ENCODE data around the gene STIM2.

The STIM2 gene

DNA sequence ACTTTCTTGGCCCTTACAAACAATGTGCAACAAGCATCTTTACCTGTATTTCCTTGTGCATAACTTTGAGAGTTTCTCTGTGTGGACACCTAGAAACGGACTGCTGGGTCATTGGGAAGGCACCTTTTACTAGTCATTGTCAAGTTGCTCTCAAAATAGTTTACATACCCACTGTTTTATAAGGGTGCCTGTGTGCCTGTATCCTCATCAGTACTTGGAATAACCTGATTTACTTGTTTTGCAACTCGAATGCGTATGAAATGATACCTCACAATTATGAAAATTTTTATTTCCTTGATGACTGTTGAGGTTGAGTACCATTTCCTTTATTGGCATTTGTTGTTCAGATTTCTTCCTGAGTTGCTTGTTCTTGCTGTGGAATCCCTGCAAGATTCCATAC, 150.8 kb downstream of the STIM2 start:
- TF ChIP-seq, protein P1, sequence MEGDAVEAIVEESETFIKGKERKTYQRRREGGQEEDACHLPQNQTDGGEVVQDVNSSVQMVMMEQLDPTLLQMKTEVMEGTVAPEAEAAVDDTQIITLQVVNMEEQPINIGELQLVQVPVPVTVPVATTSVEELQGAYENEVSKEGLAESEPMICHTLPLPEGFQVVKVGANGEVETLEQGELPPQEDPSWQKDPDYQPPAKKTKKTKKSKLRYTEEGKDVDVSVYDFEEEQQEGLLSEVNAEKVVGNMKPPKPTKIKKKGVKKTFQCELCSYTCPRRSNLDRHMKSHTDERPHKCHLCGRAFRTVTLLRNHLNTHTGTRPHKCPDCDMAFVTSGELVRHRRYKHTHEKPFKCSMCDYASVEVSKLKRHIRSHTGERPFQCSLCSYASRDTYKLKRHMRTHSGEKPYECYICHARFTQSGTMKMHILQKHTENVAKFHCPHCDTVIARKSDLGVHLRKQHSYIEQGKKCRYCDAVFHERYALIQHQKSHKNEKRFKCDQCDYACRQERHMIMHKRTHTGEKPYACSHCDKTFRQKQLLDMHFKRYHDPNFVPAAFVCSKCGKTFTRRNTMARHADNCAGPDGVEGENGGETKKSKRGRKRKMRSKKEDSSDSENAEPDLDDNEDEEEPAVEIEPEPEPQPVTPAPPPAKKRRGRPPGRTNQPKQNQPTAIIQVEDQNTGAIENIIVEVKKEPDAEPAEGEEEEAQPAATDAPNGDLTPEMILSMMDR (IDR thresholded peaks at IDR 0.05) = no peak
- DNase-seq (ENCODE audit: low spot score) = no peak
- no peak overlapping the region for H3K4me3 ChIP-seq
- H3K27ac ChIP-seq = no peak overlapping the region

DNA sequence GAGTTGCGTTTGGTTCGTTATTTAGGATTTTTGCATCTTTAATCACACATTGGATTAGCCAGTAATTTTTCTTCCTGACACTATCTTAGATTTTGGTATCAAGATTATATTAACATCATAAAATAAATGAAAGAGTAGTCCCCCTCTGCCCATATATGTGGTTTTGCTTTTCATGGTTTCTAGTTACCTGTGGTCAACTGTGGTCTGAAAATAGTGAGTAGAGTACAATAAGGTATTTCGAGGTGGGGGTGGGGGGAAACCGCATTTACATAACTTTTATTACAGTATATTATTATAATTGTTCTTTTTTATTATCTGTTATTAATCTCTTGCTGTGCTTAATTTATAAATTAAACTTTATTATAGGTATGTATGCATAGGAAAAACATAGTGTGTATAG, 152.4 kb downstream of the STIM2 start:
- DNase-seq (ENCODE audit: low spot score) = no peak
- TF ChIP-seq, protein P1 (IDR thresholded peaks at IDR 0.05) = no peak
- no peak overlapping the region for H3K27ac ChIP-seq
- H3K4me3 ChIP-seq = no peak overlapping the region

DNA sequence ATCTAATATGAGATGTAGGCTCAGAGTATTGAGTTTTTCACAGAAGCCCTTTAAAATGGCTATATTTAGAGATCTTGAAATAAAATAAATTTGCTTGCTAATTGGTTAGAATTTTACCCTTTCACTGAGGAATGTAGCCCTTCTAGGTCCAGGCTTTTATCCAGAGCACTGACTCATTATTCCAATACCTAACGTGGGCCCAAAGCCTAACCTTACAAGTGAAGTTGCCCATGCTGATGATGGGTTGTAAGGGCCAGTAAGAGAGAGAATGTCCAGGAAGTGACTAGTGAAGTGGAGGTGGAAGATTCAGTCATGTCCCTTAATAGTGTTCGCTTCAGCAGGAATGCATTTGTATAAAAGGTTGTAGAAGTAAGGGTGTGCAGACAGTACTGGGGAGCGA, 155.9 kb downstream of the STIM2 start:
- TF ChIP-seq, protein P1 (IDR thresholded peaks at IDR 0.05) = no peak
- Histone ChIP-seq H3K4me3 (no peak overlapping the region), H3K27ac (no peak overlapping the region)
- no peak for DNase-seq (ENCODE audit: low spot score)

DNA sequence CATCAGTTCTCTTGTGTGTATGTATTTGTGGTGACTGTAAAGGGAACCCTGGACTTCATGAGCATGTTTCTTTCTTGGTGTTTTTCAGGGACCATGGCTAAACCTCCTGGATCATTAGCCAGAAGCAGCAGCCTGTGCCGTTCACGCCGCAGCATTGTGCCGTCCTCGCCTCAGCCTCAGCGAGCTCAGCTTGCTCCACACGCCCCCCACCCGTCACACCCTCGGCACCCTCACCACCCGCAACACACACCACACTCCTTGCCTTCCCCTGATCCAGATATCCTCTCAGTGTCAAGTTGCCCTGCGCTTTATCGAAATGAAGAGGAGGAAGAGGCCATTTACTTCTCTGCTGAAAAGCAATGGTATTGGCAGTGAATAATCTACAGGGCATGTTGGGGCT, 157.0 kb downstream of the STIM2 start:
- Histone ChIP-seq H3K4me3 (no peak overlapping the region), H3K27ac (no peak overlapping the region)
- DNase-seq (ENCODE audit: low spot score) = no peak
- TF ChIP-seq, protein P1 (IDR thresholded peaks at IDR 0.05) = no peak

DNA sequence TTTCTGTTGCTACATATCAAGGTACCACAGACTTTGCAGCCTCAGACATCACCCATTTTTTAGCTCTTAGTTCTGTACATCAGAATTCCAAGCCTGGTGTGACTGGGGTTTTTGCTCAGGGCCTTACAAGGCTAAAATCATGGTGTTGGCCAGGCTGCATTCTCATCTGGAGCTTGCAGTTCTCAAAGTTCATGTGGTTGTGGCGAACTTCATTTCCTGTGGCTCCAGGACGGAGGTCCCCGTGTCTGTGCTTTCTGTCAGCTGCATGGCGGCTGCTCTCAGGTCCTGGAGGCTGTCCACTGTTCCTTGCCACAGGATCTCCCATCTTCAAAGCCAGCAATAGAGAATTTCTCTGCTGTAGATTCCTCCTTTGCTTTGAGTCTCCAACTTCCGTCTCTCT, 157.4 kb downstream of the STIM2 start:
- H3K27ac ChIP-seq = no peak overlapping the region
- no peak overlapping the region for H3K4me3 ChIP-seq
- TF ChIP-seq, protein P1 (IDR thresholded peaks at IDR 0.05) = no peak
- DNase-seq (ENCODE audit: low spot score) = no peak

DNA sequence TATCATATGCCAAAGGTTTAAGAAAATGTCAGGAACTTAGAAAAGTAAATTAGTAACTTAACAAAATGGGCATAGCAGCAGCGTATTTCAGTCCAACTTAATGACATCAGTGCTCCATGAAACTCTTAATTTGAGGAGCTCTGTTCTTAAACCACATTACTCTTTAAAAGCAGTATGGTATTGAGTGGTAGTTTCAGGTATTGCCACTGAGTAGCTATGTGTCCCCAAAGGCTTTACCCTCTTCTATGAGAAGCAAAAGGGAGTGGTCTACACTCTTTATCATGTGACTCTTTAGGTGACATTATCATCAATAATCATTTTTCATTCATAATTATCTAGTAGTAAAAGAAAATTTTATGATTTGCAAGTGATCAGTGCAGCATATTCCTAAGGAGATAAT, 158.3 kb downstream of the STIM2 start:
- TF ChIP-seq, protein P1 (IDR thresholded peaks at IDR 0.05) = no peak
- no peak overlapping the region for H3K27ac ChIP-seq
- no peak overlapping the region for H3K4me3 ChIP-seq
- no peak for DNase-seq (ENCODE audit: low spot score)

DNA sequence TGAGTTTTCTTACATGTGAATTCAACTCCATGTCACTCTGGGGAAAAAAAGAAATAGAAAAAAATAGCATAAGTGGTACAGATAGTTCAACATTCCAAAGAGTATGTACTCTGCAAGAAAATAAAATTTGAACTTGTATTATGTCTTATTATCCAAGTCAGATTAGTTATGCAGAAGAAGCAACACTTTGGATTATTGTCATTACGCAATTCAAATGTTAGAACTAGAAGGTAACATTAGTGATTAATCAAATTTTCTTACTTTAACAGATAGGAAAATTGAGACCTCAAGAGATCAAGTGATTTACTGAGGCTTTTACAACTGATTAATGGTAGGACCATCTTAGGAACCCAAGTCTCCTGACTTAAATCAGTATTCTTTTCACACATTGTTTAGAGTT, 159.1 kb downstream of the STIM2 start:
- H3K4me3 ChIP-seq = no peak overlapping the region
- TF ChIP-seq, protein P1 (IDR thresholded peaks at IDR 0.05) = no peak
- H3K27ac ChIP-seq = no peak overlapping the region
- DNase-seq (ENCODE audit: low spot score) = no peak

Measured in coronary artery (tissue), 2 donors.